ENCODE data around the gene SCUBE3.

Gene SCUBE3

GRCh38 chr6:35218021-35218420 lies 4.3 kb downstream of the SCUBE3 start:
- H3K4me2 ChIP-seq (ENCODE audit: low read depth, low read length, poor library complexity, severe bottlenecking), result no peak overlapping the region
- no peaks in the 10 kb centered on the region for H3K79me2 ChIP-seq (ENCODE audit: insufficient read depth, low read length)
- H3K9ac ChIP-seq (ENCODE audit: low read depth, low read length, poor library complexity, severe bottlenecking), result no peak overlapping the region
- no peaks in the 10 kb centered on the region for H3K27me3 ChIP-seq (ENCODE audit: insufficient read depth, low read length, poor library complexity, severe bottlenecking)
- no peaks in the 10 kb centered on the region for H4K20me1 ChIP-seq (ENCODE audit: insufficient read depth, low read length, poor library complexity, severe bottlenecking)
- H3K4me1 ChIP-seq (ENCODE audit: insufficient read depth, low read length, poor library complexity, severe bottlenecking), result no peaks in the 10 kb centered on the region
- H3K9me3 ChIP-seq (ENCODE audit: insufficient read depth, low read depth, low read length), result no peaks in the 10 kb centered on the region
- H3K4me3 ChIP-seq (ENCODE audit: low read length, poor library complexity, severe bottlenecking), result no peak overlapping the region
- H3K36me3 ChIP-seq (ENCODE audit: insufficient read depth, low read length), result no peaks in the 10 kb centered on the region
- no peaks in the 10 kb centered on the region for H3F3A ChIP-seq (ENCODE audit: low read depth)
- TF ChIP-seq EZH2phosphoT487 (IDR thresholded peaks at IDR 0.05; ENCODE audit: borderline replicate concordance), result no peak
- TF ChIP-seq CTCF (conservative IDR thresholded peaks at IDR 0.05; ENCODE audit: low read length), result no peak
- H3K9me2 ChIP-seq (replicated peaks; ENCODE audit: low read depth, low read length), result no peaks in the 10 kb centered on the region
- H2AFZ ChIP-seq (ENCODE audit: low read length), result no peak overlapping the region

- Histone ChIP-seq H3K27me3 (ENCODE audit: insufficient read depth, low read length, poor library complexity, severe bottlenecking) (no peaks in the 10 kb centered on the region), H2AFZ (ENCODE audit: low read length) (no peak overlapping the region), H3K9me3 (ENCODE audit: insufficient read depth, low read depth, low read length) (no peaks in the 10 kb centered on the region), H3K36me3 (ENCODE audit: insufficient read depth, low read length) (no peaks in the 10 kb centered on the region), H3K9ac (ENCODE audit: low read depth, low read length, poor library complexity, severe bottlenecking) (no peak overlapping the region), H3K9me2 (replicated peaks; ENCODE audit: low read depth, low read length) (no peaks in the 10 kb centered on the region), H3K79me2 (ENCODE audit: insufficient read depth, low read length) (no peaks in the 10 kb centered on the region), H3K4me1 (ENCODE audit: insufficient read depth, low read length, poor library complexity, severe bottlenecking) (no peaks in the 10 kb centered on the region), H3F3A (ENCODE audit: low read depth) (no peaks in the 10 kb centered on the region), H4K20me1 (ENCODE audit: insufficient read depth, low read length, poor library complexity, severe bottlenecking) (no peaks in the 10 kb centered on the region), H3K4me2 (ENCODE audit: low read depth, low read length, poor library complexity, severe bottlenecking) (no peak overlapping the region), H3K4me3 (ENCODE audit: low read length, poor library complexity, severe bottlenecking) (no peak overlapping the region)
- TF ChIP-seq CTCF (conservative IDR thresholded peaks at IDR 0.05; ENCODE audit: low read length), result no peak
- no peak for TF ChIP-seq EZH2phosphoT487 (IDR thresholded peaks at IDR 0.05; ENCODE audit: borderline replicate concordance)
Observed at GRCh38 chr6:35218456-35218855, 4.7 kb downstream of the SCUBE3 start.

GRCh38 chr6:35219683-35220326 lies 6.0 kb downstream of the SCUBE3 start:
- H3K27me3 ChIP-seq (ENCODE audit: insufficient read depth, low read length, poor library complexity, severe bottlenecking), result no peaks in the 10 kb centered on the region
- TF ChIP-seq CTCF (conservative IDR thresholded peaks at IDR 0.05; ENCODE audit: low read length) (no peak), EZH2phosphoT487 (IDR thresholded peaks at IDR 0.05; ENCODE audit: borderline replicate concordance) (no peak)
- no peak overlapping the region for H3K4me2 ChIP-seq (ENCODE audit: low read depth, low read length, poor library complexity, severe bottlenecking)
- no peaks in the 10 kb centered on the region for H3K9me2 ChIP-seq (replicated peaks; ENCODE audit: low read depth, low read length)
- H3K4me3 ChIP-seq (ENCODE audit: low read length, poor library complexity, severe bottlenecking), result no peak overlapping the region
- H3K4me1 ChIP-seq (ENCODE audit: insufficient read depth, low read length, poor library complexity, severe bottlenecking), result no peaks in the 10 kb centered on the region
- no peaks in the 10 kb centered on the region for H3F3A ChIP-seq (ENCODE audit: low read depth)
- H3K9me3 ChIP-seq (ENCODE audit: insufficient read depth, low read depth, low read length), result no peaks in the 10 kb centered on the region
- H4K20me1 ChIP-seq (ENCODE audit: insufficient read depth, low read length, poor library complexity, severe bottlenecking), result no peaks in the 10 kb centered on the region
- no peak overlapping the region for H3K9ac ChIP-seq (ENCODE audit: low read depth, low read length, poor library complexity, severe bottlenecking)
- no peaks in the 10 kb centered on the region for H3K79me2 ChIP-seq (ENCODE audit: insufficient read depth, low read length)
- H2AFZ ChIP-seq (ENCODE audit: low read length), result no peak overlapping the region
- H3K36me3 ChIP-seq (ENCODE audit: insufficient read depth, low read length), result no peaks in the 10 kb centered on the region
